HuH-7.5 (cell line): ENCODE measurements around the gene PVR.
"Not testable (repeated sequence)": the region's sequence is repeated elsewhere in the genome, so short reads cannot be mapped to it uniquely, and the experiment has no call there.

Experiments
- DNase-seq: peaks from one replicate; pipeline ENCODE4 v3.0.0; 2011; ENCODE audit warnings: low spot score

PVR gene

DNA sequence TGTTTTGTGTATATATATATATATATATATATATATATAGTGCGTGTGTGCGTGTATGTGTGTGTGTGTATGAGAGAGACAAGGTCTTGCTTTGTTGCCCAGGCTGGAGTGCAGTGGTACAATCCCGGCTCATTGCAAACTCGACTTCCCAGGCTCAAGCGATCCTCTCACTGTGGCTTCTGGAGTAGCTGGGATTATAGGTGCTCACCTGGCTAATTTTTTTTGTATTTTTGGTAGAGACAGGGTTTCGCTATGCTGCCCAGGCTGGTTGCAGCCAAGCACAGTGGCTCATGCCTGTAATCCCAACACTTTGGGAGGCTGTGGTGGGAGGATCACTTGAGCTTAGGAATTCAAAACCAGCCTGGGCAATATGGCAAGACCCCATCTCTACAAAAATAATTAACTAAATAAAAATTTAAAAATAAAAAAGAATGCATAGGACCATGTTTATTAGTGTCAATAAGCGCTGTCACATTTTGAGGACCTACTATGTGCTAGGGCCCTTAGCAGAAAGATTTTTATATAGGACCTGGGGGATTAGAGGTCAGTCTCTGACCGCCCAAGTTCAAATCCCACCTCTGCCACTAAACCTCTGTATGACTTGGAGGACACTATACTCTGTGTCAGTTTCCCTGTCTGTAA, 1.8 kb downstream of the PVR start:
- DNase-seq, result no peak

- DNase-seq, result no peak
These were observed 2.3 kb downstream of the PVR start for GRCh38 chr19:44646049-44646416.

DNA sequence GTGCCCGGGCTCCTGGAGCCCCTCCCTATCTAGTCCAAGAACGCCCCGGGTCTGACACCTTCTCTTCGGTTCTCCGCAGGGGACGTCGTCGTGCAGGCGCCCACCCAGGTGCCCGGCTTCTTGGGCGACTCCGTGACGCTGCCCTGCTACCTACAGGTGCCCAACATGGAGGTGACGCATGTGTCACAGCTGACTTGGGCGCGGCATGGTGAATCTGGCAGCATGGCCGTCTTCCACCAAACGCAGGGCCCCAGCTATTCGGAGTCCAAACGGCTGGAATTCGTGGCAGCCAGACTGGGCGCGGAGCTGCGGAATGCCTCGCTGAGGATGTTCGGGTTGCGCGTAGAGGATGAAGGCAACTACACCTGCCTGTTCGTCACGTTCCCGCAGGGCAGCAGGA, 3.4 kb downstream of the PVR start:
- no peak for DNase-seq

DNA sequence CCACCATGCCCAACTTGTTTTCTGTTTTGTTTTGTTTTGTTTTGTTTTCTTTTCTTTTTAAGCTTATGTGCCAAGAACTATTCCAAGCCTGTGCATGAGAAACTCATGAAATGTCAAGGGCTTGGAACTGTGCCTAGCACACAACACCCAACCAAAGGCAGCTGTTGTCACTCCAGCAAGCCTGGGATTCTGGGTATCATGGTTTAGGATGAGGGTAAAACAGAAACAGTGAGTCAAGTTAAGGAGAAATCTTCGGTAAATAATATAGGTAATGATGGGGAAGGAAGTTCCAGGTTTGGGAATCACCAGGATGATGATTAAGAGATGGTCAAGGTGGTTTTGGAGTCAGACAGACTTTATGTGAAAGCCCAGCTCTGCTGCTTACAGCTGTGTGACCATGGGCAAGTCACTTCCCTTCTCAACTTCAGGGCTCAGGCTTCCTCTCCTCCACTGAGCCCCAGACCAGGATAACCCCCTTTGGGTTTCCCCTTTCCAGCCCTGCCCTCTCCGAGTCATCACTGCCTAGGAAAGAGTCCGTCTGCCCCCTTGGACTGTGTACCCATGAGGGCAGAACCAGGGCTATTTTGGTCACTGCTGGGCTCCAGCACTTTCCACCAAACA, 5.0 kb downstream of the PVR start:
- no peak for DNase-seq

- DNase-seq, result no peak
These were observed 6.0 kb downstream of the PVR start for GRCh38 chr19:44649578-44650145.

GRCh38 chr19:44653343-44653742, 9.6 kb downstream of the PVR start:
- no peak for DNase-seq

DNA sequence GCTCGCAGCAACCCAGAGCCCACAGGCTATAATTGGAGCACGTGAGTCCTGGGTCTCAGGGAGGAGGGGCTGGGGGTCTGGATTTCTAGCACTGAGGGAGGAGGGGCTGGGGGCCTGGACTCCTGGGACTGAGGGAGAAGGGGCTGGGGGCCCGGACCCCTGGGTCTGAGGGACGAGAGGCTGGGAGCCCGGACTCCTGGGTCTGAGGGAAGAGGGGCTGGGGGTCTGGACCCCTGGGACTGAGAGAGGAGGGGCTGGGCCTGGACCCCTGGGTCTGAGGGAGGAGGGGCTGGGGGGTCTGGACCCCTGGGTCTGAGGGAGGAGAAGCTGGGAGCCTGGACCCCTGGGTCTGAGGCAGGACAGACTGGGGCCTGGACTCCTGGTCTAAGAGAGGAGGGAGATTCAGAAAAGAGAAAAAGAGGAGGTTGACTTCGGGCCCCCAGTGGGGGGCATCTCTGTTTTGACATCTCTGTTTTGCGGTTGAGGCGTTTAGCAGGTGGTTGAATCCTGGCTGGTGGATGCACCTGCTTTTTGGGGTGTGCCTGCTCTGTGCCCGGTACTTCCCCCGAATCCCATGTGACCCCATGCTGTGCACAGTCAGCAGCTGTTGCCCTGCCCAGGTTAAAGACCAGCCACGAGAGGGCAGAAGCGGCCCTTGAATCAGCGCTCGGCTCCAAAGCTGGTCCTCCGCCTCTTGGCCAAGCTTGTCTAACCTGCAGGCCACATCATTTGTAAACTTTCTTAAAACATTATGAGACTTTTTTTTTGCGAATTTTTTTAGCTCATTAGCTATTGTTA, 10.5 kb downstream of the PVR start:
- peak; percentile 57 for DNase-seq

DNA sequence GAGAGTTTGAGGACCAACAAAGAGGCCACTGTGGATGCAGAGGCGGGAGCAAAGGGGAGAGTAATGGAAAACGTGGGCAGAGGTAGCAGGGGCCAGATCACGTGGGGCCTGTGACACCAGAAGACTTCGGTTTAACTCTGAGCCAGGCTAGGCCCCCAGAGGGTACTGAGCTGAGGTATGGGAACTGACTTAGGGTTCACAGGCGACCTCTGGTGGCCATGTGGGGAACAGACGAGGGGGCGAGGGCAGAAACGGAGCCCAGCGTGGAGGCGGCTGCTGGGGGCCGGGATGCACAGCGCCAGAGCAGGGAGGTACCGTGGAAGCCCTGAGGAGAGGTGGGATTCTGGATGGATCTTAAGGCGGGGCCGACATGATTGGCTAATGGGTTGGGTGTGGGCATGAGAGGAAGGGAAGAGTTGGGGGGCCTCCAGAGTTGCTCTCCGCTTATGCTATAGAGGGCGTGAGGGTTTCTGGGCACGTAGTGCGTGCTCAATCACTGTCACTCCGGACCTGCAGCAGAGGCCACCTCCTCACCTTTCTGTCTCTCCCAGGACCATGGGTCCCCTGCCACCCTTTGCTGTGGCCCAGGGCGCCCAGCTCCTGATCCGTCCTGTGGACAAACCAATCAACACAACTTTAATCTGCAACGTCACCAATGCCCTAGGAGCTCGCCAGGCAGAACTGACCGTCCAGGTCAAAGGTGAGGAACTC, 13.7 kb downstream of the PVR start:
- DNase-seq, result peak; percentile 75

- DNase-seq, result no peak
These were observed 14.5 kb downstream of the PVR start for GRCh38 chr19:44658069-44658733.

- DNase-seq, result no peak
These were observed 16.4 kb downstream of the PVR start for GRCh38 chr19:44660081-44660480.

DNA sequence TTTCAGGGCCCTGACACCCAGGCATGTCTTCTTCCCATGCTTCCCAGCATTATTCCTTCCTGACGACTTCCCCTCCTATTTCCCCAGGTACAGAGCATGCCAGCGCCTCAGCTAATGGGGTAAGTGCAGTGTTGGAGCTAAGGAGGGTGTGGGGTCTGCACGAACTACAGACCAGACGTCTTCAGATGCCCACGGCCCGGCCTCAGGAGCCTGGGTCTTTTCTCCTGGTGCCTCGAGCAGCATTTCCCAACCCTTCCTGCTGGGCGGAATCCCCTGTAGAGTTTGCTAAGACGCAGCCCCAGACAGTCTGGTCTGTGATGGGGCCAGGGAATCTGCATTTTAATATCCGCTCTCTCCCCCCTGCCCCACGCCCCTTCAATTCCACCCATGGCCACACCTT, 17.5 kb downstream of the PVR start:
- DNase-seq, result no peak

GRCh38 chr19:44661904-44662303, 18.2 kb downstream of the PVR start:
- DNase-seq, result no peak

GRCh38 chr19:44662691-44663385, 19.1 kb downstream of the PVR start:
- DNase-seq, result no peak

DNA sequence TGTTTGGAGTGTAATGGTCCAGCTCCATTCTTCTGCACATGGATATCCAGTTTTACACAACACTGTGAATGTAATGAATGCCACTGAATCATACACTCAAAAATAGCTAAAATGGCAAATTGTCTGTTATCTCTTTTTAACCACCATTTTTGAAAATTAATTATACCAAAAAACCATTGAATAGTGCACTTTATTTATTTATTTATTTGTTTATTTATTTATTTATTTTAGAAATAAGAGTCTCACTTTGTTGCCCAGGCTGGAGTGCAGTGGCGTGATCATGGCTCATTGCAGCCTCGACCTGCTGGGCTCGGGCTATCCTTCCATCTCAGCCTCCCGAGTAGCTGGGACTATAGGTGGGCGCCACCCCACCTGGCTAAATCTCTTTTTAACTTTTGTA, 20.3 kb downstream of the PVR start:
- DNase-seq, result no peak

- DNase-seq, result no peak
These were observed 21.3 kb downstream of the PVR start for GRCh38 chr19:44664976-44665375.

GRCh38 chr19:44666852-44667556, 23.3 kb downstream of the PVR start:
- DNase-seq, result no peak

DNA sequence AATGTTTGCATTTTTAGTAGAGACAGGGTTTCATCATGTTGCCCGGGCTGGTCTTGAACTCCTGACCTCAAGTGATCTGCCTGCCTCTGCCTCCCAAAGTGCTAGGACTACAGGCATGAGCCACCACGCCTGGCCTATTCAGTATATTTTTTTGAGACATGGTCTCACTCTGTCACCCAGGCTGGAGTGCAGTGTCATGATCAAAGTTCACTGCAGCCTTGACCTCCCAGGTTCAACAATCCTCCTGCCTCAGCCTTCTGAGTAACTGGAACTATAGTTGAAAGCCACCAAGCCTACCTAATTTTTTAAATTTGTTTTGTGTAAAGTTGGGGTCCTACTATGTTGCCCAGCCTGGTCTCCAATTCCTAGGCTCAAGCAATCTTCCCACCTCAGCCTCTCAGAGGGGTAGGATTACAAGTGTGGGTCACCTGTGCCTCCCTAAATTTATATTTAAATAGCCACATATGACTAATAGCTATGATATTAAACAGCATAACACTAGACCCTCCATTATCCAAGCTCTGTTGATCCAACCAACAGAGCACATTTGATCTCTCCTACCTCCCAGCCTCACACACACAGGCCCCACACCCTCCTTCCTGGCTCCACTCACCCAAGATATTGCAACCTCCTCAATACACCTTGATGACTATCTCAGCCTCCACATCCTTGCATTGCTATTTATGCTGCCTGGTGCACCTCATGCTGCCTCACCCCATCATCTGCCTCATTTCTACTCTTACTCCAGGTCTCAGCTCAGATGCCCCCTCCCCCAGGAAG, 25.5 kb downstream of the PVR start:
- no peak for DNase-seq

GRCh38 chr19:44670027-44670426, 26.3 kb downstream of the PVR start:
- not testable (repeated sequence) for DNase-seq

GRCh38 chr19:44671400-44671799, 27.7 kb downstream of the PVR start, which contains the start of gene CEACAM19:
CEACAM19 (plus strand) TSS chr19:44671482; CDS start chr19:44671932, 450 bp downstream.
- DNase-seq, result no peak

GRCh38 chr19:44672226-44672625, 28.5 kb downstream of the PVR start:
- no peak for DNase-seq
